HepG2 (cell line): ENCODE measurements around the gene MAN1C1. TPM values are rescaled to one million over a fixed set of nuclear protein-coding genes. Genes with fewer than 3 reads are reported as not detected.

Experiments used
- ATAC-seq: fragments of 200-7000 bp; cut with Tn5 transposase; 3 replicates; pipeline ENCODE4 v1.9.1; 2020; ENCODE audit warnings: mild to moderate bottlenecking, moderate library complexity
- BruUV-seq: library from RNA; stranded (reverse); fragments of 400-500 nt; replicated peaks from 2 replicates; lab custom pipeline; 2021; lab: Mats Ljungman, UMichigan
- CTCF ChIA-PET: fragments of 300-600 bp; formaldehyde crosslinking; extraction: SDS; loops from one replicate; lab custom pipeline; 2021; ENCODE audit warnings: low total read pairs, inconsistent platforms, low intra/inter-chr PET ratio; lab: Yijun Ruan, JAX
- POLR2A ChIA-PET: fragments of 350-600 bp; sonication (Branson Sonifier 250); formaldehyde crosslinking; loops from one replicate; lab custom pipeline; 2020; ENCODE audit warnings: antibody characterized with exemption, inconsistent platforms; lab: Yijun Ruan, JAX
- DNase-seq: peaks from one replicate; pipeline ENCODE4 v3.0.0-alpha.2; 2015; ENCODE audit warnings: low spot score
- FAIRE-seq: peaks from 3 replicates; lab custom pipeline; 2011; peaks lifted over from hg19 to GRCh38; lab: Jason Lieb, UNC
- H2AFZ ChIP-seq: one replicate; pipeline ENCODE4 v1.6.1; 2011; ENCODE audit warnings: low read length, inconsistent platforms
- H3K27ac ChIP-seq: fragments of 300-600 bp; 3 replicates; pipeline ENCODE4 v1.8.0; 2011; ENCODE audit warnings: mixed run types, mild to moderate bottlenecking, mixed read lengths, low read length, inconsistent platforms; ENCODE audit not compliant: insufficient read depth; ENCODE audit errors: extremely low read length
- H3K27me3 ChIP-seq, 2 experiments: fragments of 200-600 bp in 1 of 2; 2 replicates in 1 of 2; 3 replicates in 1 of 2; pipeline versions ENCODE4 v1.6.0 to v1.8.0; 2011; ENCODE audit warnings: low read length in 2 of 2, mild to moderate bottlenecking in 2 of 2, moderate library complexity in 2 of 2, inconsistent platforms in 1 of 2; ENCODE audit not compliant: insufficient read depth in 2 of 2, control insufficient read depth in 1 of 2
- H3K36me3 ChIP-seq, 2 experiments: fragments of 200-600 bp in 1 of 2; replicated peaks in 1 of 2; 2 replicates in 1 of 2; 3 replicates in 1 of 2; pipeline versions ENCODE4 v1.5.1 to v1.8.0; 2011; ENCODE audit warnings: low read length in 2 of 2, inconsistent platforms in 1 of 2; ENCODE audit not compliant: insufficient read depth in 2 of 2, control insufficient read depth in 1 of 2
- H3K4me1 ChIP-seq: 2 replicates; pipeline ENCODE4 v1.5.1; 2012; ENCODE audit warnings: low read length, inconsistent platforms; ENCODE audit not compliant: insufficient read depth
- H3K4me2 ChIP-seq: 2 replicates; pipeline ENCODE4 v1.6.0; 2011; ENCODE audit warnings: low read depth, low read length, inconsistent platforms
- H3K4me3 ChIP-seq, 3 experiments: fragments of 200-600 bp in 1 of 3; sonication (generic), shearing (Covaris generic) in 1 of 3; replicated peaks in 1 of 3; 2 replicates each; pipeline ENCODE4 v1.5.1; 2011 to 2016; ENCODE audit warnings: low read length in 3 of 3, inconsistent platforms in 2 of 3, low read depth in 2 of 3, mild to moderate bottlenecking in 2 of 3, control low read depth in 1 of 3, mixed read lengths in 1 of 3; ENCODE audit not compliant: insufficient read depth in 1 of 3
- H3K79me2 ChIP-seq: one replicate; pipeline ENCODE4 v1.6.1; 2011; ENCODE audit warnings: low read length, inconsistent platforms; ENCODE audit not compliant: insufficient read depth
- H3K9ac ChIP-seq: 2 replicates; pipeline ENCODE4 v1.6.0; 2011; ENCODE audit warnings: mild to moderate bottlenecking, low read depth, low read length, inconsistent platforms; ENCODE audit not compliant: insufficient read depth
- H3K9me3 ChIP-seq: 2 replicates; pipeline ENCODE4 v1.5.1; 2012; ENCODE audit warnings: mild to moderate bottlenecking, low read length
- H4K20me1 ChIP-seq: 2 replicates; pipeline ENCODE4 v1.6.0; 2011; ENCODE audit warnings: inconsistent platforms, mild to moderate bottlenecking, low read length, moderate library complexity; ENCODE audit not compliant: insufficient read depth
- DMTF1 ChIP-seq: sonication (generic); formaldehyde crosslinking; IDR thresholded peaks from 2 replicates; pipeline ENCODE4 v1.4.0; 2020; ENCODE audit warnings: mild to moderate bottlenecking, missing genetic modification reagents
- FOXC1 ChIP-seq: sonication (generic); formaldehyde crosslinking; IDR thresholded peaks from 2 replicates; pipeline ENCODE4 v1.8.0; 2022; ENCODE audit warnings: mild to moderate bottlenecking, missing genetic modification reagents, borderline replicate concordance
- GPBP1L1 ChIP-seq: sonication (generic); formaldehyde crosslinking; IDR thresholded peaks from 2 replicates; pipeline ENCODE4 v1.5.0; 2020; ENCODE audit warnings: mild to moderate bottlenecking, missing genetic modification reagents
- HHEX ChIP-seq: IDR thresholded peaks from 2 replicates; pipeline ENCODE4 v1.6.1; 2016; ENCODE audit warnings: control low read depth
- HMGXB4 ChIP-seq, 2 experiments: sonication (generic) in 1 of 2; formaldehyde crosslinking in 1 of 2; IDR thresholded peaks; 2 replicates each; pipeline versions ENCODE4 v1.4.0 to v1.6.1; 2018 to 2020; ENCODE audit warnings: missing genetic modification reagents in 2 of 2, borderline replicate concordance in 1 of 2, low read depth in 1 of 2, mild to moderate bottlenecking in 1 of 2, missing biosample characterization in 1 of 2
- HOXA3 ChIP-seq: sonication (generic); formaldehyde crosslinking; IDR thresholded peaks from 2 replicates; pipeline ENCODE4 v1.5.0; 2020; ENCODE audit warnings: missing genetic modification reagents
- NAIF1 ChIP-seq: sonication (generic); formaldehyde crosslinking; IDR thresholded peaks from 2 replicates; pipeline ENCODE4 v1.5.0; 2020; ENCODE audit warnings: mild to moderate bottlenecking, missing genetic modification reagents, borderline replicate concordance
- PAF1 ChIP-seq: IDR thresholded peaks from 2 replicates; pipeline ENCODE4 v1.6.1; 2016; ENCODE audit warnings: missing genetic modification reagents, missing compliant biosample characterization
- RFXANK ChIP-seq: IDR thresholded peaks from 2 replicates; pipeline ENCODE4 v1.6.1; 2016
- SALL2 ChIP-seq: sonication (generic); formaldehyde crosslinking; IDR thresholded peaks from 2 replicates; pipeline ENCODE4 v1.8.1; 2023; ENCODE audit warnings: mild to moderate bottlenecking, missing genetic modification reagents, inconsistent platforms
- SKI ChIP-seq: fragments of 450-650 bp; IDR thresholded peaks from one replicate; pipeline ENCODE4 v1.6.1; 2018; ENCODE audit warnings: mild to moderate bottlenecking; ENCODE audit not compliant: partially characterized antibody
- SOX5 ChIP-seq: IDR thresholded peaks from 2 replicates; pipeline ENCODE4 v1.6.1; 2016; ENCODE audit warnings: borderline replicate concordance
- SP140L ChIP-seq: sonication (generic); formaldehyde crosslinking; IDR thresholded peaks from 2 replicates; pipeline ENCODE4 v1.4.0; 2020; ENCODE audit warnings: missing genetic modification reagents, borderline replicate concordance
- SYNCRIP ChIP-seq: fragments of 200-400 bp; formaldehyde crosslinking; IDR thresholded peaks from 2 replicates; pipeline ENCODE4 v1.6.1; 2018; ENCODE audit warnings: mild to moderate bottlenecking, low read depth, low read length; ENCODE audit not compliant: insufficient read depth
- ZNF607 ChIP-seq: sonication (generic); formaldehyde crosslinking; IDR thresholded peaks from 2 replicates; pipeline ENCODE4 v1.5.1; 2020; ENCODE audit warnings: missing genetic modification reagents, mild to moderate bottlenecking, borderline replicate concordance
- ZNF703 ChIP-seq: sonication (generic); formaldehyde crosslinking; IDR thresholded peaks from 2 replicates; pipeline ENCODE4 v1.5.1; 2020; ENCODE audit warnings: missing genetic modification reagents, mild to moderate bottlenecking, moderate library complexity, borderline replicate concordance
- ZNF766 ChIP-seq: sonication (generic); formaldehyde crosslinking; IDR thresholded peaks from 2 replicates; pipeline ENCODE4 v1.5.0; 2020; ENCODE audit warnings: missing genetic modification reagents, borderline replicate concordance
- WGBS: methylation state at CpG from one replicate; pipeline ENCODE4 v1.1.6; 2017; ENCODE audit warnings: low lambda C conversion rate; 5-methylcytosine and 5-hydroxymethylcytosine counted together
- in situ Hi-C: cut with HindIII; loops from 2 replicates; pipeline ENCODE4 v1.10.0; 2017; ENCODE audit warnings: low pct_unique_long_range_greater_than_20kb; ENCODE audit not compliant: extremely low pct_ligation_motif_present
- intact Hi-C: fragments of 100-400 bp; cut with micrococcal nuclease; formaldehyde crosslinking; loops from one replicate; pipeline ENCODE4 v1.10.0; 2022; ENCODE audit not compliant: unreplicated experiment
- polyA plus RNA-seq, 8 experiments: library from polyadenylated mRNA; depleted of rRNA in 3 of 8; stranded (reverse) in 7 of 8; unstranded in 1 of 8; fragments of >200 nt; fragmentation: Illumina TruSeq in 4 of 8; extraction: Trizol in 4 of 8; gene quantifications; 2 replicates each; pipeline versions ENCODE4 v1.2.1 to v1.2.3, GENCODE V29; 2011 to 2016; ENCODE audit warnings: low read depth in 4 of 8, missing spikeins in 1 of 8, mixed read lengths in 1 of 8; ENCODE audit not compliant: insufficient read depth in 1 of 8
- total RNA-seq, 5 experiments: library from RNA; depleted of rRNA; stranded (reverse); fragments of >200 nt; fragmentation: Illumina TruSeq; extraction: Trizol; gene quantifications; 2 replicates each; pipeline ENCODE4 v1.2.3, GENCODE V29; 2016; ENCODE audit warnings: low read depth in 1 of 5

Gene MAN1C1
- total and polyA plus RNA-seq, 2 of the 13 experiments (the other 11 are each of a cell fraction or from before 2014, with no cell fraction given) = 0.18 to 0.49 TPM

DNA sequence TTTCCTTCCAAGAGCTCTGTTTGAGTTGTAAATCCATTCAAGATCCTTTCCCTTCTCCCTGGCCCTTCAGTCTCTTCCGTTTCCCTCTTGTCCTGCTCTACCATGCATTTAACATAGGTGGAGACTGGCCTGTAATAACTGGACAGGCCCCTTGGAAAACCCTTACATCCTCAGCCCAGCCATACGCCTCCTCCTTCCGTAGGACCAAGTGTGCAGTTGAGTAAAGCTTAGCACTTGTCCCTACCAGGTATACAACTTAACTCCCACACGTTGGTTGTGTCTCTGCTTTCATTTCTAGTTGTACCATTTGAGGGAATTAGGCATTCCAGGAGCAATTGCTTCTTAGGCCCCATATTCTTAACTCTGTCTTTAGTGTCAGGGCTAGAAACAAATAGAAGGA, 6.4 kb downstream of the MAN1C1 start:
- ChIA-PET CTCF (no interaction called here), POLR2A (no interaction called here)
- intact Hi-C loops (no loop called here), in situ Hi-C loops (loop anchor here (25.0 kb wide), 1 partner anchor 189 kb away; the partner anchor contains the start of genes MTFR1L and SELENON)
- FAIRE-seq (no peak), DNase-seq (no peak), ATAC-seq (no peak)
- H3K79me2 ChIP-seq = no peaks in the 10 kb centered on the region
- H3K9ac ChIP-seq = no peak overlapping the region
- no peaks in the 10 kb centered on the region for H4K20me1 ChIP-seq
- H3K36me3 ChIP-seq = no peaks in the 10 kb centered on the region
- no peak overlapping the region for H3K4me3 ChIP-seq
- no peak overlapping the region for H2AFZ ChIP-seq
- peaks cover 5% of the 10 kb centered on the region; the same call in 1 of the 2 replicates for H3K4me1 ChIP-seq
- peaks cover 9 to 58% of the 10 kb centered on the region in 2 experiments for H3K27me3 ChIP-seq
- BruUV-seq = no TSS peak
- no peak overlapping the region for H3K27ac ChIP-seq
- no peaks in the 10 kb centered on the region for H3K9me3 ChIP-seq
- WGBS = 28% methylated on average over 4 of the region's 4 CpGs
- H3K4me2 ChIP-seq = no peak overlapping the region
- TF ChIP-seq HOXA3 = no peak
- TF ChIP-seq ZNF766 (CRISPR knock-in tag) = no peak
- TF ChIP-seq PAF1 (CRISPR knock-in tag) = no peak
- no peak for TF ChIP-seq HMGXB4 (CRISPR knock-in tag; IDR thresholded peaks at IDR 0.05; ENCODE audit: borderline replicate concordance in 1 of 2, low read depth in 1 of 2)
- no peak for TF ChIP-seq SYNCRIP
- no peak for TF ChIP-seq FOXC1
- no peak for TF ChIP-seq NAIF1
- TF ChIP-seq SALL2 (CRISPR knock-in tag) = no peak
- TF ChIP-seq SKI = no peak
- no peak for TF ChIP-seq HHEX
- TF ChIP-seq RFXANK = no peak
- no peak for TF ChIP-seq SOX5 (CRISPR knock-in tag)
- no peak for TF ChIP-seq DMTF1 (CRISPR knock-in tag)
- TF ChIP-seq GPBP1L1 = no peak
- no peak for TF ChIP-seq ZNF607 (CRISPR knock-in tag)
- TF ChIP-seq SP140L = no peak
- TF ChIP-seq ZNF703 (CRISPR knock-in tag) = no peak
